Measurements from ENCODE around the gene MED13L.

The MED13L gene

GRCh38 chr12:116145451-116145850 lies 132.0 kb downstream of the MED13L start:
- DNase-seq = no peak

GRCh38 chr12:116144384-116144783 lies 133.1 kb downstream of the MED13L start:
- no peak for DNase-seq

- DNase-seq = no peak
These were observed 133.6 kb downstream of the MED13L start for GRCh38 chr12:116143909-116144308.

- DNase-seq = no peak
These were observed 134.3 kb downstream of the MED13L start for GRCh38 chr12:116142936-116143898.

- no peak for DNase-seq
These were observed 135.7 kb downstream of the MED13L start for GRCh38 chr12:116141833-116142162.

GRCh38 chr12:116141110-116141832 lies 136.2 kb downstream of the MED13L start:
- DNase-seq = no peak

- DNase-seq = no peak
These were observed 137.0 kb downstream of the MED13L start for GRCh38 chr12:116140529-116140928.

- no peak for DNase-seq
These were observed 138.7 kb downstream of the MED13L start for GRCh38 chr12:116138781-116139180.

- no peak for DNase-seq
These were observed 139.1 kb downstream of the MED13L start for GRCh38 chr12:116138364-116138763.

GRCh38 chr12:116137318-116137717 lies 140.2 kb downstream of the MED13L start:
- no peak for DNase-seq

GRCh38 chr12:116136340-116136739 lies 141.2 kb downstream of the MED13L start:
- no peak for DNase-seq

- peak; percentile 60 for DNase-seq
These were observed 142.1 kb downstream of the MED13L start for GRCh38 chr12:116135209-116135930.

GRCh38 chr12:116133636-116134214 lies 143.8 kb downstream of the MED13L start:
- no peak for DNase-seq

GRCh38 chr12:116133149-116133548 lies 144.3 kb downstream of the MED13L start:
- no peak for DNase-seq

- DNase-seq = peak; percentile 49
These were observed 145.5 kb downstream of the MED13L start for GRCh38 chr12:116131987-116132386.

- no peak for DNase-seq
These were observed 146.3 kb downstream of the MED13L start for GRCh38 chr12:116131176-116131575.

GRCh38 chr12:116130431-116130830 lies 147.1 kb downstream of the MED13L start:
- DNase-seq = no peak

GRCh38 chr12:116128779-116129178 lies 148.7 kb downstream of the MED13L start:
- no peak for DNase-seq

GRCh38 chr12:116127859-116128258 lies 149.6 kb downstream of the MED13L start:
- DNase-seq = no peak

GRCh38 chr12:116126610-116127009 lies 150.9 kb downstream of the MED13L start:
- no peak for DNase-seq

- DNase-seq = no peak
These were observed 151.4 kb downstream of the MED13L start for GRCh38 chr12:116125956-116126566.

- DNase-seq = no peak
These were observed 152.4 kb downstream of the MED13L start for GRCh38 chr12:116125084-116125483.

Data from DMS79 (cell line).